ENCODE data around the gene JAG2.

DNA sequence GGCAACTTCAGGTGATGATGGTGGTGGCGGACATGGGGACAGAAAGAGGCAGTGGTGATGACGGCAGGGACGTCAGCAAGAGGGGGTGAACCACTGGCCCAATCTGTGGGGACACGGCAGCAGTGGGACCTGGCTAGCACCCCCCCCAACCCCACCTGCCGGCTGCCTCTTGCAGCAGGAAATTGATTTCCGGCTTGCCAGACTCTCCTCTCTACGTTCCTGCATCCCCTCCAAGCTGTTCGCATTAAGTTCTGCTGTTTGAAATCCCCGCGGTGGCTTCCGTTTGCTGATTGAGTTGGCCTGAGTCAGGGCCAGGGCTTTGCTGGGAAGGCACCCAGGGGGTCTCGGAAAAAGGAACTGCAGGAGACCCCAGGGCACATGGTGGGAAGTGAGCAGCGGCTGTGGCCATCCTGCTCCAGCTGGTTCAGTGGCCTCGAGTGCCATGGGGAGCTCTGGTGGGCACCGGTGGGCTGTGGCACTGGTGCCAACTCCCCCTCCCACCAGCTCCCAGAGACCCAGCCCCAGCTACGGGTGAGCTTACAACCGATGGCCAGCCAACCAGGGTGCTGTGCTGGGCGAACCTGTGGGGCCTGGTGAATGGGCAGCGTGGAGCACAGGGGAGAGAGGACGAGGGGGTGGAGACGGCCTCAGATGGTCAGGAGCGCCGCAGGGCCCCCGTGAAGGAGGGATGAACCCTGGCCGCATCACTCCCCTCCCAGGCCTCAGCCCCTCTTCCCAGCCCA, 27.1 kb upstream of the JAG2 start:
- TF ChIP-seq, protein P1, sequence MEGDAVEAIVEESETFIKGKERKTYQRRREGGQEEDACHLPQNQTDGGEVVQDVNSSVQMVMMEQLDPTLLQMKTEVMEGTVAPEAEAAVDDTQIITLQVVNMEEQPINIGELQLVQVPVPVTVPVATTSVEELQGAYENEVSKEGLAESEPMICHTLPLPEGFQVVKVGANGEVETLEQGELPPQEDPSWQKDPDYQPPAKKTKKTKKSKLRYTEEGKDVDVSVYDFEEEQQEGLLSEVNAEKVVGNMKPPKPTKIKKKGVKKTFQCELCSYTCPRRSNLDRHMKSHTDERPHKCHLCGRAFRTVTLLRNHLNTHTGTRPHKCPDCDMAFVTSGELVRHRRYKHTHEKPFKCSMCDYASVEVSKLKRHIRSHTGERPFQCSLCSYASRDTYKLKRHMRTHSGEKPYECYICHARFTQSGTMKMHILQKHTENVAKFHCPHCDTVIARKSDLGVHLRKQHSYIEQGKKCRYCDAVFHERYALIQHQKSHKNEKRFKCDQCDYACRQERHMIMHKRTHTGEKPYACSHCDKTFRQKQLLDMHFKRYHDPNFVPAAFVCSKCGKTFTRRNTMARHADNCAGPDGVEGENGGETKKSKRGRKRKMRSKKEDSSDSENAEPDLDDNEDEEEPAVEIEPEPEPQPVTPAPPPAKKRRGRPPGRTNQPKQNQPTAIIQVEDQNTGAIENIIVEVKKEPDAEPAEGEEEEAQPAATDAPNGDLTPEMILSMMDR (IDR thresholded peaks at IDR 0.05; ENCODE audit: borderline replicate concordance, extremely low read depth, low read length, poor library complexity, severe bottlenecking), result no peak
- TF ChIP-seq EZH2 (IDR thresholded peaks at IDR 0.05; ENCODE audit: borderline replicate concordance, low read depth, low read length, severe bottlenecking), result no peak

Data from DND-41 (cell line).